CD14-positive monocyte (primary cell): ENCODE results near the gene ZNF169. TPM values are rescaled to one million over a fixed set of nuclear protein-coding genes. Genes with fewer than 3 reads are reported as not detected.
"Not testable (repeated sequence)": the region's sequence is repeated elsewhere in the genome, so short reads cannot be mapped to it uniquely, and the experiment has no call there.

Experiments
- DNase-seq, 3 donors: peaks; one replicate each; pipeline ENCODE4 v3.0.0-alpha.2; 2011 to 2022
- H2AFZ ChIP-seq: 2 replicates; pipeline ENCODE4 v1.6.0; 2012; ENCODE audit warnings: mild to moderate bottlenecking, low read depth, low read length, inconsistent platforms; ENCODE audit not compliant: insufficient read depth, poor library complexity, severe bottlenecking
- H3K27ac ChIP-seq, 2 donors: 1 replicate in 1 of 2; 2 replicates in 1 of 2; pipeline ENCODE4 v1.5.1; 2012 to 2013; ENCODE audit warnings: low read length in 2 of 2, control low read depth in 1 of 2, inconsistent platforms in 1 of 2, low read depth in 1 of 2, mild to moderate bottlenecking in 1 of 2
- H3K27me3 ChIP-seq, 2 donors: one replicate each; pipeline versions ENCODE4 v1.6.0 to v1.6.1; 2011 to 2013; ENCODE audit warnings: low read length in 2 of 2; ENCODE audit not compliant: control insufficient read depth in 2 of 2, insufficient read depth in 2 of 2
- H3K36me3 ChIP-seq, 2 donors: replicated peaks in 1 of 2; 1 replicate in 1 of 2; 2 replicates in 1 of 2; pipeline versions ENCODE4 v1.5.1 to v1.6.1; 2012 to 2013; ENCODE audit warnings: low read length in 2 of 2, control low read depth in 1 of 2, inconsistent platforms in 1 of 2, mild to moderate bottlenecking in 1 of 2; ENCODE audit not compliant: insufficient read depth in 2 of 2, control insufficient read depth in 1 of 2
- H3K4me1 ChIP-seq, 2 donors: 1 replicate in 1 of 2; 2 replicates in 1 of 2; pipeline versions ENCODE4 v1.5.1 to v1.6.1; 2012 to 2013; ENCODE audit warnings: low read length in 2 of 2, control low read depth in 1 of 2, inconsistent platforms in 1 of 2, mild to moderate bottlenecking in 1 of 2, moderate library complexity in 1 of 2; ENCODE audit not compliant: insufficient read depth in 2 of 2, control insufficient read depth in 1 of 2
- H3K4me2 ChIP-seq: replicated peaks from 2 replicates; pipeline ENCODE3; 2012; ENCODE audit warnings: low read length, moderate library complexity, mild to moderate bottlenecking; ENCODE audit not compliant: poor library complexity, severe bottlenecking; ENCODE audit errors: extremely low read depth
- H3K4me3 ChIP-seq, 3 experiments: fragments of 200-600 bp in 1 of 3; sonication (generic) in 1 of 3; replicated peaks in 1 of 3; 1 replicate in 2 of 3; 2 replicates in 1 of 3; pipeline ENCODE4 v1.5.1; 2011 to 2013; ENCODE audit warnings: low read length in 3 of 3, mild to moderate bottlenecking in 3 of 3, control low read depth in 2 of 3, low read depth in 2 of 3, inconsistent platforms in 1 of 3, moderate library complexity in 1 of 3
- H3K79me2 ChIP-seq: 2 replicates; pipeline ENCODE4 v1.6.0; 2012; ENCODE audit warnings: mild to moderate bottlenecking, control low read depth, inconsistent platforms, low read length, moderate library complexity; ENCODE audit not compliant: insufficient read depth
- H3K9ac ChIP-seq: 2 replicates; pipeline ENCODE4 v1.6.0; 2017; ENCODE audit warnings: low read length, mild to moderate bottlenecking; ENCODE audit not compliant: insufficient read depth, poor library complexity, severe bottlenecking
- H3K9me3 ChIP-seq, 2 donors: replicated peaks in 1 of 2; 1 replicate in 1 of 2; 2 replicates in 1 of 2; pipeline versions ENCODE4 v1.5.1 to v1.6.1; 2012 to 2013; ENCODE audit warnings: low read length in 2 of 2, control low read depth in 1 of 2; ENCODE audit not compliant: control insufficient read depth in 1 of 2, insufficient read depth in 1 of 2
- H4K20me1 ChIP-seq: 2 replicates; pipeline ENCODE4 v1.6.0; 2012; ENCODE audit warnings: mild to moderate bottlenecking, low read length, control low read depth, moderate library complexity; ENCODE audit not compliant: insufficient read depth
- H3K27ac Mint-ChIP-seq, 7 donors: one replicate each; pipeline ENCODE4 v1.8.0; 2020; ENCODE audit warnings: mild to moderate bottlenecking in 7 of 7, mixed read lengths in 7 of 7, moderate library complexity in 6 of 7, inconsistent platforms in 2 of 7
- H3K27me3 Mint-ChIP-seq, 3 donors: one replicate each; pipeline ENCODE4 v1.8.0; 2021 to 2022; ENCODE audit warnings: low read depth in 3 of 3, mild to moderate bottlenecking in 3 of 3, mixed read lengths in 3 of 3, moderate library complexity in 3 of 3, inconsistent platforms in 1 of 3
- H3K36me3 Mint-ChIP-seq, 2 donors: one replicate each; pipeline ENCODE4 v1.8.0; 2020; ENCODE audit warnings: mixed read lengths in 2 of 2, inconsistent platforms in 1 of 2, mild to moderate bottlenecking in 1 of 2
- H3K4me1 Mint-ChIP-seq: one replicate; pipeline ENCODE4 v1.8.0; 2020; ENCODE audit warnings: mild to moderate bottlenecking, mixed read lengths
- H3K4me3 Mint-ChIP-seq, 2 donors: one replicate each; pipeline ENCODE4 v1.8.0; 2020; ENCODE audit warnings: mild to moderate bottlenecking in 2 of 2, mixed read lengths in 2 of 2, moderate library complexity in 1 of 2
- H3K9me3 Mint-ChIP-seq, 7 donors: one replicate each; pipeline ENCODE4 v1.8.0; 2020 to 2022; ENCODE audit warnings: mixed read lengths in 7 of 7, mild to moderate bottlenecking in 6 of 7, moderate library complexity in 6 of 7, inconsistent platforms in 2 of 7
- WGBS: methylation state at CpG from one replicate; pipeline ENCODE4 v1.1.5; 2013; ENCODE audit warnings: missing lambda C conversion rate; ENCODE audit not compliant: insufficient coverage; 5-methylcytosine and 5-hydroxymethylcytosine counted together
- intact Hi-C, 2 donors: fragments of 100-400 bp; cut with micrococcal nuclease; formaldehyde crosslinking; loops; one replicate each; pipeline versions ENCODE4 v1.15.0 to v1.15.1; 2023
- polyA plus RNA-seq, 3 donors: library from polyadenylated mRNA; depleted of rRNA in 1 of 3; unstranded in 2 of 3; stranded (reverse) in 1 of 3; fragments of 300-500 nt in 2 of 3; fragments of >200 nt in 1 of 3; fragmentation: Illumina TruSeq in 2 of 3; gene quantifications; 1 replicate in 2 of 3; 2 replicates in 1 of 3; pipeline ENCODE4 v1.2.3, GENCODE V29; 2012 to 2021

Gene ZNF169
- polyA plus RNA-seq, 3 donors, result 0.90 to 16.5 (median 1.1) TPM

- not testable (repeated sequence) for H3K27ac Mint-ChIP-seq, H3K4me1 ChIP-seq
Measured at GRCh38 chr9:94317949-94318657, 59.0 kb downstream of the ZNF169 start.

GRCh38 chr9:94322342-94322940, 63.3 kb downstream of the ZNF169 start:
- no CpG with 5 or more reads among the region's 9 CpGs for WGBS
- H3K4me1 ChIP-seq, H3K36me3 Mint-ChIP-seq, H3K4me3 Mint-ChIP-seq, H3K9ac ChIP-seq, H3K4me2 ChIP-seq, H3K36me3 ChIP-seq, DNase-seq, H3K79me2 ChIP-seq, H3K27ac Mint-ChIP-seq, H4K20me1 ChIP-seq, intact Hi-C loops, H3K9me3 ChIP-seq, H3K4me1 Mint-ChIP-seq, H3K27me3 ChIP-seq, H3K9me3 Mint-ChIP-seq, H3K4me3 ChIP-seq, H3K27ac ChIP-seq, H3K27me3 Mint-ChIP-seq, H2AFZ ChIP-seq: not testable (repeated sequence)

More at GRCh38 chr9:94317949-94318657, 59.0 kb downstream of the ZNF169 start:
- WGBS, result no CpG with 5 or more reads among the region's 10 CpGs
- H4K20me1 ChIP-seq, H3K4me1 Mint-ChIP-seq, H3K36me3 Mint-ChIP-seq, H3K36me3 ChIP-seq, H3K27ac ChIP-seq, H3K4me3 ChIP-seq, H3K9me3 ChIP-seq, H3K9me3 Mint-ChIP-seq, H3K9ac ChIP-seq, H3K27me3 ChIP-seq, H3K4me3 Mint-ChIP-seq, H3K4me2 ChIP-seq, H3K27me3 Mint-ChIP-seq, H3K79me2 ChIP-seq, intact Hi-C loops, DNase-seq, H2AFZ ChIP-seq: not testable (repeated sequence)

- H3K4me2 ChIP-seq, H3K79me2 ChIP-seq, H3K27ac ChIP-seq, H3K4me1 Mint-ChIP-seq, H3K27ac Mint-ChIP-seq, H3K27me3 ChIP-seq, H3K9ac ChIP-seq, H3K36me3 Mint-ChIP-seq, H3K9me3 Mint-ChIP-seq, H2AFZ ChIP-seq, H3K4me1 ChIP-seq, H4K20me1 ChIP-seq, H3K4me3 Mint-ChIP-seq, H3K4me3 ChIP-seq, DNase-seq, H3K27me3 Mint-ChIP-seq, H3K9me3 ChIP-seq, intact Hi-C loops, H3K36me3 ChIP-seq: not testable (repeated sequence)
- no CpG with 5 or more reads among the region's 18 CpGs for WGBS
Measured at GRCh38 chr9:94323153-94323798, 64.2 kb downstream of the ZNF169 start.

GRCh38 chr9:94325583-94325982, 66.5 kb downstream of the ZNF169 start:
- DNase-seq, H3K4me1 ChIP-seq, H4K20me1 ChIP-seq, H3K4me2 ChIP-seq, H3K27ac Mint-ChIP-seq, H3K27ac ChIP-seq, H3K9me3 Mint-ChIP-seq, H3K27me3 ChIP-seq, H2AFZ ChIP-seq, H3K36me3 ChIP-seq, H3K27me3 Mint-ChIP-seq, H3K79me2 ChIP-seq, H3K4me1 Mint-ChIP-seq, H3K36me3 Mint-ChIP-seq, H3K9me3 ChIP-seq, H3K4me3 ChIP-seq, H3K9ac ChIP-seq, intact Hi-C loops: not testable (repeated sequence)
- peak overlapping the region in 1 of 2 donors; percentile 35 for H3K4me3 Mint-ChIP-seq
- WGBS, result 89% methylated on average over 11 of the region's 16 CpGs
